HepG2 (cell line): ENCODE results near the gene SRPK3. TPM values are rescaled to one million over a fixed set of nuclear protein-coding genes. Genes with fewer than 3 reads are reported as not detected.

Experiments used
- DR1 ChIP-seq: sonication (generic); formaldehyde crosslinking; IDR thresholded peaks from 2 replicates; pipeline ENCODE4 v1.8.0; 2021; ENCODE audit warnings: mild to moderate bottlenecking, missing genetic modification reagents, inconsistent platforms
- IRX3 ChIP-seq: sonication (generic); formaldehyde crosslinking; IDR thresholded peaks from 2 replicates; pipeline ENCODE4 v1.8.1; 2023; ENCODE audit warnings: mild to moderate bottlenecking, low read depth, missing genetic modification reagents, borderline replicate concordance
- JARID2 ChIP-seq: sonication (generic); formaldehyde crosslinking; IDR thresholded peaks from 2 replicates; pipeline ENCODE4 v1.8.1; 2023; ENCODE audit warnings: missing genetic modification reagents, inconsistent platforms; ENCODE audit not compliant: insufficient replicate concordance
- JUNB ChIP-seq: sonication (generic); formaldehyde crosslinking; IDR thresholded peaks from 2 replicates; pipeline ENCODE4 v1.8.0; 2022; ENCODE audit warnings: missing genetic modification reagents, mild to moderate bottlenecking, borderline replicate concordance
- MEF2D ChIP-seq: sonication (generic); formaldehyde crosslinking; IDR thresholded peaks from 2 replicates; pipeline ENCODE4 v1.5.1; 2020; ENCODE audit warnings: mild to moderate bottlenecking, missing genetic modification reagents
- ZMAT3 ChIP-seq: sonication (generic); formaldehyde crosslinking; conservative IDR thresholded peaks from 2 replicates; pipeline ENCODE4 v1.7.0; 2021; ENCODE audit warnings: missing genetic modification reagents
- ZNF605 ChIP-seq: sonication (generic); formaldehyde crosslinking; IDR thresholded peaks from 2 replicates; pipeline ENCODE4 v1.8.0; 2022; ENCODE audit warnings: mild to moderate bottlenecking, missing genetic modification reagents
- ZNF652 ChIP-seq: IDR thresholded peaks from 2 replicates; pipeline ENCODE4 v1.6.1; 2016; ENCODE audit warnings: low read depth, borderline replicate concordance
- ZNF773 ChIP-seq: sonication (generic); formaldehyde crosslinking; IDR thresholded peaks from 2 replicates; pipeline ENCODE4 v1.4.0; 2020; ENCODE audit warnings: missing genetic modification reagents, borderline replicate concordance
- ZNF776 ChIP-seq: sonication (generic); formaldehyde crosslinking; IDR thresholded peaks from 2 replicates; pipeline ENCODE4 v1.4.0; 2020; ENCODE audit warnings: mild to moderate bottlenecking, missing genetic modification reagents
- ZNF891 ChIP-seq: sonication (generic); formaldehyde crosslinking; IDR thresholded peaks from 2 replicates; pipeline ENCODE4 v1.5.0; 2020; ENCODE audit warnings: mild to moderate bottlenecking, missing genetic modification reagents
- polyA plus RNA-seq, 8 experiments: library from polyadenylated mRNA; depleted of rRNA in 3 of 8; stranded (reverse) in 7 of 8; unstranded in 1 of 8; fragments of >200 nt; fragmentation: Illumina TruSeq in 4 of 8; extraction: Trizol in 4 of 8; gene quantifications; 2 replicates each; pipeline versions ENCODE4 v1.2.1 to v1.2.3, GENCODE V29; 2011 to 2016; ENCODE audit warnings: low read depth in 4 of 8, missing spikeins in 1 of 8, mixed read lengths in 1 of 8; ENCODE audit not compliant: insufficient read depth in 1 of 8
- total RNA-seq, 5 experiments: library from RNA; depleted of rRNA; stranded (reverse); fragments of >200 nt; fragmentation: Illumina TruSeq; extraction: Trizol; gene quantifications; 2 replicates each; pipeline ENCODE4 v1.2.3, GENCODE V29; 2016; ENCODE audit warnings: low read depth in 1 of 5
- TF ChIP-seq, protein P1 (sequence below), 2 experiments: fragments of 450-650 bp in 1 of 2; sonication (generic) in 1 of 2; formaldehyde crosslinking in 1 of 2; IDR thresholded peaks; 2 replicates each; pipeline versions ENCODE4 v1.6.1 to v1.8.0; 2016 to 2022; ENCODE audit warnings: antibody characterized with exemption in 1 of 2, mild to moderate bottlenecking in 1 of 2, missing genetic modification reagents in 1 of 2
- TF ChIP-seq, protein P2 (sequence below): sonication (generic); formaldehyde crosslinking; IDR thresholded peaks from 2 replicates; pipeline ENCODE4 v1.5.0; 2020; ENCODE audit warnings: mild to moderate bottlenecking, missing genetic modification reagents
- TF ChIP-seq, protein P3 (sequence below): sonication (generic); formaldehyde crosslinking; IDR thresholded peaks from 2 replicates; pipeline ENCODE4 v1.5.1; 2020; ENCODE audit warnings: missing genetic modification reagents, mild to moderate bottlenecking, borderline replicate concordance

Gene SRPK3
- total and polyA plus RNA-seq, 2 of the 13 experiments (the other 11 are each of a cell fraction or from before 2014, with no cell fraction given), result 0.22 to 0.30 TPM

DNA sequence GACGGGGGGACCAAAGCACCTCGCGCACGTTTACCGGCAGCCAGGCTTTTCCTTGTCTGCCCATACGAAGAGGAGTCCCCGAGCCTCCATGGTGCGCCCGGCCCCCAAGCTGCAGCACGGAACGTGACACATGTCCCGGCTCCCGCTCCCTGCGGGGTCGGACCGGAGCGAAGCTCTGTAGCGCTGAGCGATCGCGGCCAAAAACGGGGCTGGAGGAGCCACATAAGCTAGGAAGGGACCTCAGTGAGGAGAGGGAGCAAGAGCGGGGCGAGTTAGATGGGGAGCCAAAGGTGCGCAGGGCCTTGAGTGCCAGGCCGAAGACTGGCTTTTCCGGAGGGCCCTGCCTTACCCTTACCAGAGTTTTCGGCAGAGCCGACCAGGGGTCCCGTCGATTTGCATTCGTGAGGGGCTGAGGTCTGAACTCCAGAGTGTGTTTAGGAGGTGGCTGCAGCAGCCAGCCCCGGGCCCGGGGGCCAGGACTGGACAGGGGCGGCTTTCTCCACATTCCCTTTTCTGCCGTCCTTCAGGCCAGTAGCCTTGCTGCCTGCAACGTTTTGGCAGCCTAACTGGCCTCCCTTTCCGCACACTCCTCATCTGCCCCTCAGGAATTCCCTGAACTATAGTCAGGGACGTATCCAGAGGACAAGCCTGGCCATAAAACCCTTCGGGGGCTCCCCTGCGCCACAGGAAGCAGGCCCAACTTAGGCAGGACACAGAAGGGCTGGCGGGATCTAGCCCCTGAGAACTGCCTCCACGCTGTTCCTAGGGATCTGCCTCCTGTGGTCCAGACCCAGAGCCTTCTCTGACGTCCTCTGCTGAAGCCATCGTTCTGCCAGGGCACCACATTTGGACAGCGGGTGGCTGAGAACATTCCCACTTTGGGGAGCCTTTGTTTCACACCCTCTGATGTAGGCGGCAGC, 14.3 kb downstream of the SRPK3 start (continued):
- TF ChIP-seq, protein P1, sequence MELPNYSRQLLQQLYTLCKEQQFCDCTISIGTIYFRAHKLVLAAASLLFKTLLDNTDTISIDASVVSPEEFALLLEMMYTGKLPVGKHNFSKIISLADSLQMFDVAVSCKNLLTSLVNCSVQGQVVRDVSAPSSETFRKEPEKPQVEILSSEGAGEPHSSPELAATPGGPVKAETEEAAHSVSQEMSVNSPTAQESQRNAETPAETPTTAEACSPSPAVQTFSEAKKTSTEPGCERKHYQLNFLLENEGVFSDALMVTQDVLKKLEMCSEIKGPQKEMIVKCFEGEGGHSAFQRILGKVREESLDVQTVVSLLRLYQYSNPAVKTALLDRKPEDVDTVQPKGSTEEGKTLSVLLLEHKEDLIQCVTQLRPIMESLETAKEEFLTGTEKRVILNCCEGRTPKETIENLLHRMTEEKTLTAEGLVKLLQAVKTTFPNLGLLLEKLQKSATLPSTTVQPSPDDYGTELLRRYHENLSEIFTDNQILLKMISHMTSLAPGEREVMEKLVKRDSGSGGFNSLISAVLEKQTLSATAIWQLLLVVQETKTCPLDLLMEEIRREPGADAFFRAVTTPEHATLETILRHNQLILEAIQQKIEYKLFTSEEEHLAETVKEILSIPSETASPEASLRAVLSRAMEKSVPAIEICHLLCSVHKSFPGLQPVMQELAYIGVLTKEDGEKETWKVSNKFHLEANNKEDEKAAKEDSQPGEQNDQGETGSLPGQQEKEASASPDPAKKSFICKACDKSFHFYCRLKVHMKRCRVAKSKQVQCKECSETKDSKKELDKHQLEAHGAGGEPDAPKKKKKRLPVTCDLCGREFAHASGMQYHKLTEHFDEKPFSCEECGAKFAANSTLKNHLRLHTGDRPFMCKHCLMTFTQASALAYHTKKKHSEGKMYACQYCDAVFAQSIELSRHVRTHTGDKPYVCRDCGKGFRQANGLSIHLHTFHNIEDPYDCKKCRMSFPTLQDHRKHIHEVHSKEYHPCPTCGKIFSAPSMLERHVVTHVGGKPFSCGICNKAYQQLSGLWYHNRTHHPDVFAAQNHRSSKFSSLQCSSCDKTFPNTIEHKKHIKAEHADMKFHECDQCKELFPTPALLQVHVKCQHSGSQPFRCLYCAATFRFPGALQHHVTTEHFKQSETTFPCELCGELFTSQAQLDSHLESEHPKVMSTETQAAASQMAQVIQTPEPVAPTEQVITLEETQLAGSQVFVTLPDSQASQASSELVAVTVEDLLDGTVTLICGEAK (IDR thresholded peaks at IDR 0.05), result no peak
- TF ChIP-seq, protein P1 (CRISPR knock-in tag; IDR thresholded peaks at IDR 0.05), result 0 out of 2 replicates have a peak, but pooled peaks have one; percentile 7
- TF ChIP-seq ZNF891 (CRISPR knock-in tag) (peak; percentile 5; the same call in 1 of the 2 replicates), ZNF776 (peak; percentile 9; the same call in 1 of the 2 replicates), ZMAT3 (0 out of 2 replicates have a peak, but pooled peaks have one; percentile 15), JUNB (CRISPR knock-in tag) (no peak), DR1 (CRISPR knock-in tag) (0 out of 2 replicates have a peak, but pooled peaks have one; percentile 16), MEF2D (CRISPR knock-in tag) (0 out of 2 replicates have a peak, but pooled peaks have one; percentile 24), ZNF605 (CRISPR knock-in tag) (0 out of 2 replicates have a peak, but pooled peaks have one; percentile 12), IRX3 (0 out of 2 replicates have a peak, but pooled peaks have one; percentile 5), ZNF773 (peak; percentile 6; the same call in 1 of the 2 replicates), JARID2 (CRISPR knock-in tag) (no peak), ZNF652 (CRISPR knock-in tag) (no peak)
- TF ChIP-seq, protein P2, sequence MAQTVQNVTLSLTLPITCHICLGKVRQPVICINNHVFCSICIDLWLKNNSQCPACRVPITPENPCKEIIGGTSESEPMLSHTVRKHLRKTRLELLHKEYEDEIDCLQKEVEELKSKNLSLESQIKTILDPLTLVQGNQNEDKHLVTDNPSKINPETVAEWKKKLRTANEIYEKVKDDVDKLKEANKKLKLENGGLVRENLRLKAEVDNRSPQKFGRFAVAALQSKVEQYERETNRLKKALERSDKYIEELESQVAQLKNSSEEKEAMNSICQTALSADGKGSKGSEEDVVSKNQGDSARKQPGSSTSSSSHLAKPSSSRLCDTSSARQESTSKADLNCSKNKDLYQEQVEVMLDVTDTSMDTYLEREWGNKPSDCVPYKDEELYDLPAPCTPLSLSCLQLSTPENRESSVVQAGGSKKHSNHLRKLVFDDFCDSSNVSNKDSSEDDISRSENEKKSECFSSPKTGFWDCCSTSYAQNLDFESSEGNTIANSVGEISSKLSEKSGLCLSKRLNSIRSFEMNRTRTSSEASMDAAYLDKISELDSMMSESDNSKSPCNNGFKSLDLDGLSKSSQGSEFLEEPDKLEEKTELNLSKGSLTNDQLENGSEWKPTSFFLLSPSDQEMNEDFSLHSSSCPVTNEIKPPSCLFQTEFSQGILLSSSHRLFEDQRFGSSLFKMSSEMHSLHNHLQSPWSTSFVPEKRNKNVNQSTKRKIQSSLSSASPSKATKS (CRISPR knock-in tag), result no peak; the same call in 1 of the 2 replicates
- TF ChIP-seq, protein P3, sequence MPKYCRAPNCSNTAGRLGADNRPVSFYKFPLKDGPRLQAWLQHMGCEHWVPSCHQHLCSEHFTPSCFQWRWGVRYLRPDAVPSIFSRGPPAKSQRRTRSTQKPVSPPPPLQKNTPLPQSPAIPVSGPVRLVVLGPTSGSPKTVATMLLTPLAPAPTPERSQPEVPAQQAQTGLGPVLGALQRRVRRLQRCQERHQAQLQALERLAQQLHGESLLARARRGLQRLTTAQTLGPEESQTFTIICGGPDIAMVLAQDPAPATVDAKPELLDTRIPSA (CRISPR knock-in tag), result no peak
